ENCODE measurements around the gene CDH13.

Gene CDH13

GRCh38 chr16:83200005-83200779 lies 573.4 kb downstream of the CDH13 start:
- Histone ChIP-seq H3K4me3 (no peak overlapping the region), H3K27me3 (peaks cover 0 to 23% (median 0%) of the 10 kb centered on the region in 11 experiments; a peak in 2 of 22 replicates), H3K36me3 (no peaks in the 10 kb centered on the region), H3K9me3 (replicated peaks in 1 of 11) (peaks cover 0 to 7% (median 0%) of the 10 kb centered on the region in 11 experiments; a peak in 3 of 22 replicates), H3K4me2 (no peak overlapping the region), H3K9ac (no peak overlapping the region), H3K4me1 (no peaks in the 10 kb centered on the region), H3K27ac (no peak overlapping the region), H4K20me1 (no peaks in the 10 kb centered on the region)
- TF ChIP-seq Cebpa-rat (IDR thresholded peaks at IDR 0.05) = no peak

GRCh38 chr16:83201748-83202147 lies 575.0 kb downstream of the CDH13 start:
- Histone ChIP-seq H4K20me1 (no peaks in the 10 kb centered on the region), H3K9me3 (replicated peaks in 1 of 11) (peaks cover 0 to 7% (median 0%) of the 10 kb centered on the region in 11 experiments; a peak in 1 of 22 replicates), H3K9ac (no peak overlapping the region), H3K27ac (no peak overlapping the region), H3K4me1 (no peaks in the 10 kb centered on the region), H3K27me3 (peaks cover 0 to 27% (median 0%) of the 10 kb centered on the region in 11 experiments; a peak in 2 of 22 replicates), H3K36me3 (no peaks in the 10 kb centered on the region), H3K4me3 (no peak overlapping the region), H3K4me2 (no peak overlapping the region)
- TF ChIP-seq Cebpa-rat (IDR thresholded peaks at IDR 0.05) = no peak

GRCh38 chr16:83205896-83206295 lies 579.1 kb downstream of the CDH13 start:
- H4K20me1 ChIP-seq = no peaks in the 10 kb centered on the region
- no peaks in the 10 kb centered on the region for H3K36me3 ChIP-seq
- TF ChIP-seq Cebpa-rat (IDR thresholded peaks at IDR 0.05) = no peak
- peaks cover 0 to 7% (median 0%) of the 10 kb centered on the region in 11 experiments; a peak in 1 of 22 replicates for H3K9me3 ChIP-seq (replicated peaks in 1 of 11)
- no peaks in the 10 kb centered on the region for H3K4me1 ChIP-seq
- no peak overlapping the region for H3K4me3 ChIP-seq
- H3K27ac ChIP-seq = no peak overlapping the region
- no peak overlapping the region for H3K9ac ChIP-seq
- peaks cover 0 to 28% (median 0%) of the 10 kb centered on the region in 11 experiments; a peak in 1 of 22 replicates for H3K27me3 ChIP-seq
- H3K4me2 ChIP-seq = no peak overlapping the region

- Histone ChIP-seq H3K9me3 (replicated peaks in 1 of 11) (peaks cover 0 to 7% (median 0%) of the 10 kb centered on the region in 11 experiments; a peak in 1 of 22 replicates), H3K27me3 (peaks cover 0 to 25% (median 0%) of the 10 kb centered on the region in 11 experiments; a peak in 1 of 22 replicates), H3K4me2 (no peak overlapping the region), H3K9ac (no peak overlapping the region), H3K36me3 (no peaks in the 10 kb centered on the region), H4K20me1 (no peaks in the 10 kb centered on the region), H3K27ac (no peak overlapping the region), H3K4me1 (peaks cover 0 to under 1% (median 0%) of the 10 kb centered on the region in 10 experiments; a peak in 1 of 20 replicates), H3K4me3 (no peak overlapping the region)
- TF ChIP-seq Cebpa-rat (IDR thresholded peaks at IDR 0.05) = no peak
Observed at GRCh38 chr16:83206426-83206825, 579.7 kb downstream of the CDH13 start.

DNA sequence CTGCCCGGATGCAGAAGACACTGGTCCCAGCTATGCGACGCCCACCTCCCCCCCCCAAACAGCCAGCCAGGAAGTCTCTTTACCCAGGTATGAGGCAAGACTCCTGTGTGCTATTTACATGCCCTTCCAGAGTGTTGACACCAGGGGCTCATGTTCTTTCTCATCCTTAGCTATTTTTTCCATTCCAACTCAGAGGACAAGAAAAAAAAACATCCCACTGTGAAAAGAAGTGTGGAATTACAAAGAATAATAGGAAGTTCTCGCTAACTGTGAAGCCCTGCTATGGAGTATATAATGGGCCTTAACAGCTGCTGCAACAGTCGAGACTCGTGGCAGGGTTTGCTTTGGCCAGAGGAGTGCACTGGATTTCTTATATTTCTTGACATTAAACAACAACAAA lies 584.9 kb downstream of the CDH13 start:
- H3K27me3 ChIP-seq = peaks cover 0 to 33% (median 0%) of the 10 kb centered on the region in 11 experiments; a peak in 3 of 22 replicates
- H3K9me3 ChIP-seq (replicated peaks in 1 of 11) = peaks cover 0 to 6% (median 0%) of the 10 kb centered on the region in 11 experiments; a peak in 3 of 22 replicates
- no peak for TF ChIP-seq Cebpa-rat (IDR thresholded peaks at IDR 0.05)
- peak overlapping the region in 8 of 11 experiments; percentile 28 to 66 (median 52); a peak in 12 of 22 replicates for H3K4me2 ChIP-seq
- H3K36me3 ChIP-seq = no peaks in the 10 kb centered on the region
- no peak overlapping the region for H3K27ac ChIP-seq
- peaks cover 0 to 18% (median 13%) of the 10 kb centered on the region in 10 experiments; a peak in 12 of 20 replicates for H3K4me1 ChIP-seq
- H4K20me1 ChIP-seq = no peaks in the 10 kb centered on the region
- H3K4me3 ChIP-seq = no peak overlapping the region
- no peak overlapping the region for H3K9ac ChIP-seq

DNA sequence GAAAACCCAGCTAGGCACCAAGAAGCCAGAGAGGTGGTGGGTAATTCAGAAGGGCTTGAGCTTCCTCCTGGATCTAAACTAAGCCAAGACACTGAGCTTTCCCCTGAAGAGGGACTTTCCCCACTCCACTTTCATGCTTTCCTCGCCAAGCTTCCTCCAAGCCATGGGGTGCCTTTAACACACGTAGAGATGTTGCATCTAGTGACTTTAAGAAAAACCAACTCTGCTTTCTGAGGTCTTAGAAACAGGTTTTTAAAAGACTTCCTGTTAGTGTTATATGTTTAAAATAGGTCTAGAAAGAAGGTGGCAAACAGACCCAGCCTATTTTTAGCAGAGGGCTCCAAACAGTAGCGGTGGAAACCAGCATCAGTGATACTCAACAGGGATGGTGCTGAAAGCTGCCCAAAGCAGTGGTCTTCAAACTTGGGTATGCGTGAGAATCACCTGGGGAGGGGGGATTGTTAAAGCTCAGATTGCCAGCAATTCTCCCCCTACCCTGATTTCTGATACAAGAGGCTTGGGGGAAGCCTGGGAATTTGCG lies 585.6 kb downstream of the CDH13 start:
- Histone ChIP-seq H3K36me3 (no peaks in the 10 kb centered on the region), H3K9me3 (replicated peaks in 1 of 11) (peaks cover 0 to 6% (median 0%) of the 10 kb centered on the region in 11 experiments; a peak in 3 of 22 replicates), H4K20me1 (no peaks in the 10 kb centered on the region), H3K27ac (no peak overlapping the region), H3K27me3 (peaks cover 0 to 33% (median 0%) of the 10 kb centered on the region in 11 experiments; a peak in 3 of 22 replicates), H3K9ac (no peak overlapping the region), H3K4me2 (peak overlapping the region in 8 of 11 experiments; percentile 28 to 66 (median 52); a peak in 14 of 22 replicates), H3K4me1 (peaks cover 0 to 18% (median 13%) of the 10 kb centered on the region in 10 experiments; a peak in 12 of 20 replicates), H3K4me3 (no peak overlapping the region)
- no peak for TF ChIP-seq Cebpa-rat (IDR thresholded peaks at IDR 0.05)

DNA sequence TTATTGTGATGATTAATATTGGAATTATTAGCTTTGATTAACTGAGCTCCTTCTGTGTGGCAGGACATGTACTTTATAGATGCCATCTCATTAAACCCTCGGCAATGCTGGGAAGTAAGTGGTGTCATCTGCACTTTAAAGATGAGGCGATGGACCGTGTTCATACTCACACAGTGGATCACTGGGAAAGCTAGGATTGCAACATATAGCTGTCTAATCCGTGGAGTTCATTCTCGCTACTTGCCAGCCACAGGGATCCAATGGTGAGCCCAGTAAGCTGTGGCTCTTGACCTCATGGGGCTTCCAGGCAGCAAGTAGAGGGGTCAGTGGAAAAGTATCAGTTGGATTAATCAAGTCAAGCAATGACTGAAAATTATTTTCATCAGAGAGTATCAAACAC lies 587.9 kb downstream of the CDH13 start:
- peaks cover 0 to 27% (median 0%) of the 10 kb centered on the region in 11 experiments; a peak in 3 of 22 replicates for H3K27me3 ChIP-seq
- peaks cover 0 to 6% (median 0%) of the 10 kb centered on the region in 11 experiments; a peak in 3 of 22 replicates for H3K9me3 ChIP-seq (replicated peaks in 1 of 11)
- no peaks in the 10 kb centered on the region for H4K20me1 ChIP-seq
- no peak overlapping the region for H3K27ac ChIP-seq
- no peak for TF ChIP-seq Cebpa-rat (IDR thresholded peaks at IDR 0.05)
- peaks cover 0 to 18% (median 13%) of the 10 kb centered on the region in 10 experiments; a peak in 12 of 20 replicates for H3K4me1 ChIP-seq
- no peaks in the 10 kb centered on the region for H3K36me3 ChIP-seq
- H3K4me2 ChIP-seq = no peak overlapping the region
- H3K9ac ChIP-seq = no peak overlapping the region
- no peak overlapping the region for H3K4me3 ChIP-seq

GRCh38 chr16:83215406-83216001 lies 588.7 kb downstream of the CDH13 start:
- H3K27ac ChIP-seq = no peak overlapping the region
- no peak overlapping the region for H3K9ac ChIP-seq
- no peaks in the 10 kb centered on the region for H3K36me3 ChIP-seq
- H4K20me1 ChIP-seq = no peaks in the 10 kb centered on the region
- H3K4me1 ChIP-seq = peaks cover 0 to 18% (median 13%) of the 10 kb centered on the region in 10 experiments; a peak in 12 of 20 replicates
- no peak overlapping the region for H3K4me3 ChIP-seq
- peaks cover 0 to 6% (median 0%) of the 10 kb centered on the region in 11 experiments; a peak in 3 of 22 replicates for H3K9me3 ChIP-seq (replicated peaks in 1 of 11)
- no peak for TF ChIP-seq Cebpa-rat (IDR thresholded peaks at IDR 0.05)
- H3K4me2 ChIP-seq = no peak overlapping the region
- H3K27me3 ChIP-seq = peaks cover 0 to 24% (median 0%) of the 10 kb centered on the region in 11 experiments; a peak in 3 of 22 replicates

DNA sequence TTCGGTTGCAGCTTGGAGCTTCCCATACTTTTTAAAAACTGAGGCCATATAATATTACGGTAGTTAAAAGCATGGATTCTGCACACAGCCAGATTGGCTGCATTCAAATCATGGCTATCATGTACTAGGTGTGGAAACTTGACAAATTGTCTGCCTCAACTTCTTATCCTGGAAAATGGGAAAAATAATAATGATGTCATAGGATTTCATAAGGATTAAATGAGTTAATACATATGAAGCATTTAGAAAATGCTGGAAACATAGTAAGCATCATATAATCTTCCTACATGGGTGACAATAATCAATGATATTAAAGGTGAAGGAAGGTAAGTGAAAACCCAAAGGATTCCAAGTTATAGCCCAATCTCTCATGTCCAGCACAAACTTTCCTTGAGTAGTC lies 592.5 kb downstream of the CDH13 start:
- Histone ChIP-seq H3K27me3 (no peaks in the 10 kb centered on the region), H3K36me3 (no peaks in the 10 kb centered on the region), H3K4me1 (no peaks in the 10 kb centered on the region), H3K9ac (no peak overlapping the region), H3K4me2 (no peak overlapping the region), H3K4me3 (no peak overlapping the region), H4K20me1 (no peaks in the 10 kb centered on the region), H3K9me3 (replicated peaks in 1 of 11) (no peaks in the 10 kb centered on the region), H3K27ac (no peak overlapping the region)
- TF ChIP-seq Cebpa-rat (IDR thresholded peaks at IDR 0.05) = no peak

Measured in BLaER1 treated with 17β-estradiol and CSF1 and Interleukin-3, amounts not matched to agents 10 nM and 100 nM (cell line).